Measurements from ENCODE around the gene NOL8.

Gene NOL8

GRCh38 chr9:92278110-92278509 is 47.0 kb downstream of the NOL8 start:
- Histone ChIP-seq H3K4me1 (ENCODE audit: insufficient read depth, low read length) (no peaks in the 10 kb centered on the region), H3K4me3 (ENCODE audit: low read length) (no peak overlapping the region), H3K36me3 (ENCODE audit: insufficient read depth, low read length) (peaks cover 91% of the 10 kb centered on the region), H3K27me3 (ENCODE audit: insufficient read depth, low read length) (no peaks in the 10 kb centered on the region), H2AFZ (ENCODE audit: low read depth, low read length) (no peak overlapping the region), H3K9me3 (ENCODE audit: low read length) (no peaks in the 10 kb centered on the region)

- H3K27me3 ChIP-seq (ENCODE audit: insufficient read depth, low read length), result no peaks in the 10 kb centered on the region
- peaks cover 86% of the 10 kb centered on the region for H3K36me3 ChIP-seq (ENCODE audit: insufficient read depth, low read length)
- no peak overlapping the region for H3K4me3 ChIP-seq (ENCODE audit: low read length)
- no peaks in the 10 kb centered on the region for H3K4me1 ChIP-seq (ENCODE audit: insufficient read depth, low read length)
- no peaks in the 10 kb centered on the region for H3K9me3 ChIP-seq (ENCODE audit: low read length)
- no peak overlapping the region for H2AFZ ChIP-seq (ENCODE audit: low read depth, low read length)
These were observed 48.7 kb downstream of the NOL8 start for GRCh38 chr9:92276331-92277032.

GRCh38 chr9:92275541-92275940 is 49.6 kb downstream of the NOL8 start:
- H3K4me1 ChIP-seq (ENCODE audit: insufficient read depth, low read length), result no peaks in the 10 kb centered on the region
- H3K9me3 ChIP-seq (ENCODE audit: low read length), result no peaks in the 10 kb centered on the region
- H3K27me3 ChIP-seq (ENCODE audit: insufficient read depth, low read length), result no peaks in the 10 kb centered on the region
- no peak overlapping the region for H3K4me3 ChIP-seq (ENCODE audit: low read length)
- no peak overlapping the region for H2AFZ ChIP-seq (ENCODE audit: low read depth, low read length)
- peaks cover 88% of the 10 kb centered on the region for H3K36me3 ChIP-seq (ENCODE audit: insufficient read depth, low read length)

GRCh38 chr9:92270511-92270910 is 54.6 kb downstream of the NOL8 start:
- Histone ChIP-seq H2AFZ (ENCODE audit: low read depth, low read length) (no peak overlapping the region), H3K27me3 (ENCODE audit: insufficient read depth, low read length) (no peaks in the 10 kb centered on the region), H3K9me3 (ENCODE audit: low read length) (no peaks in the 10 kb centered on the region), H3K4me3 (ENCODE audit: low read length) (no peak overlapping the region), H3K36me3 (ENCODE audit: insufficient read depth, low read length) (peaks cover 87% of the 10 kb centered on the region), H3K4me1 (ENCODE audit: insufficient read depth, low read length) (no peaks in the 10 kb centered on the region)

- no peaks in the 10 kb centered on the region for H3K4me1 ChIP-seq (ENCODE audit: insufficient read depth, low read length)
- H2AFZ ChIP-seq (ENCODE audit: low read depth, low read length), result no peak overlapping the region
- no peaks in the 10 kb centered on the region for H3K27me3 ChIP-seq (ENCODE audit: insufficient read depth, low read length)
- no peaks in the 10 kb centered on the region for H3K9me3 ChIP-seq (ENCODE audit: low read length)
- H3K36me3 ChIP-seq (ENCODE audit: insufficient read depth, low read length), result peaks cover 96% of the 10 kb centered on the region
- H3K4me3 ChIP-seq (ENCODE audit: low read length), result no peak overlapping the region
These were observed 58.7 kb downstream of the NOL8 start for GRCh38 chr9:92266486-92266885.

GRCh38 chr9:92265154-92265553 is 60.0 kb downstream of the NOL8 start:
- H3K27me3 ChIP-seq (ENCODE audit: insufficient read depth, low read length), result no peaks in the 10 kb centered on the region
- no peak overlapping the region for H2AFZ ChIP-seq (ENCODE audit: low read depth, low read length)
- H3K9me3 ChIP-seq (ENCODE audit: low read length), result no peaks in the 10 kb centered on the region
- H3K4me3 ChIP-seq (ENCODE audit: low read length), result no peak overlapping the region
- H3K4me1 ChIP-seq (ENCODE audit: insufficient read depth, low read length), result no peaks in the 10 kb centered on the region
- H3K36me3 ChIP-seq (ENCODE audit: insufficient read depth, low read length), result peaks cover 95% of the 10 kb centered on the region

GRCh38 chr9:92263131-92263530 is 62.0 kb downstream of the NOL8 start:
- no peaks in the 10 kb centered on the region for H3K4me1 ChIP-seq (ENCODE audit: insufficient read depth, low read length)
- no peaks in the 10 kb centered on the region for H3K27me3 ChIP-seq (ENCODE audit: insufficient read depth, low read length)
- H3K9me3 ChIP-seq (ENCODE audit: low read length), result no peaks in the 10 kb centered on the region
- peaks cover 95% of the 10 kb centered on the region for H3K36me3 ChIP-seq (ENCODE audit: insufficient read depth, low read length)
- no peak overlapping the region for H2AFZ ChIP-seq (ENCODE audit: low read depth, low read length)
- H3K4me3 ChIP-seq (ENCODE audit: low read length), result no peak overlapping the region

- H3K27me3 ChIP-seq (ENCODE audit: insufficient read depth, low read length), result no peaks in the 10 kb centered on the region
- H3K36me3 ChIP-seq (ENCODE audit: insufficient read depth, low read length), result peaks cover 96% of the 10 kb centered on the region
- no peak overlapping the region for H3K4me3 ChIP-seq (ENCODE audit: low read length)
- H3K4me1 ChIP-seq (ENCODE audit: insufficient read depth, low read length), result no peaks in the 10 kb centered on the region
- H2AFZ ChIP-seq (ENCODE audit: low read depth, low read length), result no peak overlapping the region
- H3K9me3 ChIP-seq (ENCODE audit: low read length), result no peaks in the 10 kb centered on the region
These were observed 67.8 kb downstream of the NOL8 start for GRCh38 chr9:92257327-92257726.

GRCh38 chr9:92254381-92255337 is 70.5 kb downstream of the NOL8 start:
- H3K4me3 ChIP-seq (ENCODE audit: low read length), result no peak overlapping the region
- H3K4me1 ChIP-seq (ENCODE audit: insufficient read depth, low read length), result no peaks in the 10 kb centered on the region
- H3K36me3 ChIP-seq (ENCODE audit: insufficient read depth, low read length), result peaks cover 96% of the 10 kb centered on the region
- no peak overlapping the region for H2AFZ ChIP-seq (ENCODE audit: low read depth, low read length)
- no peaks in the 10 kb centered on the region for H3K27me3 ChIP-seq (ENCODE audit: insufficient read depth, low read length)
- no peaks in the 10 kb centered on the region for H3K9me3 ChIP-seq (ENCODE audit: low read length)

- Histone ChIP-seq H3K27me3 (ENCODE audit: insufficient read depth, low read length) (no peaks in the 10 kb centered on the region), H3K4me3 (ENCODE audit: low read length) (no peak overlapping the region), H2AFZ (ENCODE audit: low read depth, low read length) (no peak overlapping the region), H3K9me3 (ENCODE audit: low read length) (no peaks in the 10 kb centered on the region), H3K36me3 (ENCODE audit: insufficient read depth, low read length) (peaks cover 94% of the 10 kb centered on the region), H3K4me1 (ENCODE audit: insufficient read depth, low read length) (no peaks in the 10 kb centered on the region)
These were observed 71.5 kb downstream of the NOL8 start for GRCh38 chr9:92253656-92254055.

GRCh38 chr9:92247981-92248380 is 77.2 kb downstream of the NOL8 start:
- Histone ChIP-seq H2AFZ (ENCODE audit: low read depth, low read length) (no peak overlapping the region), H3K4me1 (ENCODE audit: insufficient read depth, low read length) (no peaks in the 10 kb centered on the region), H3K4me3 (ENCODE audit: low read length) (no peak overlapping the region), H3K36me3 (ENCODE audit: insufficient read depth, low read length) (peaks cover 89% of the 10 kb centered on the region), H3K27me3 (ENCODE audit: insufficient read depth, low read length) (no peaks in the 10 kb centered on the region), H3K9me3 (ENCODE audit: low read length) (no peaks in the 10 kb centered on the region)

Data from neuron (in vitro differentiated cells).